ENCODE measurements around the gene GUCY1A1.

GRCh38 chr4:155657985-155658680 is 8.5 kb upstream of the GUCY1A1 start:
- no peak for TF ChIP-seq CTCF (IDR thresholded peaks at IDR 0.05)
- TF ChIP-seq POLR2A (IDR thresholded peaks at IDR 0.05), result no peak
